Spleen (tissue), 11 donors: ENCODE measurements around the gene SGO2. TPM values are rescaled to one million over a fixed set of nuclear protein-coding genes. Genes with fewer than 3 reads are reported as not detected.
A peak's percentile ranks its signal among the peaks of the same experiment; 100 is the strongest.

Source experiments
- DNase-seq: peaks from one replicate; pipeline ENCODE4 v3.0.0-alpha.2; 2020
- H3K27ac ChIP-seq, 8 donors: fragments of 200-600 bp; sonication (generic) in 7 of 8; 1 replicate in 4 of 8; 2 replicates in 4 of 8; pipeline versions ENCODE4 v1.5.0 to v1.8.0; 2016 to 2021; ENCODE audit warnings: inconsistent platforms in 4 of 8, mild to moderate bottlenecking in 4 of 8, moderate library complexity in 1 of 8
- H3K27me3 ChIP-seq, 7 donors: fragments of 200-600 bp; sonication (generic) in 6 of 7; replicated peaks in 1 of 7; 1 replicate in 4 of 7; 2 replicates in 3 of 7; pipeline versions ENCODE4 v1.5.0 to v1.8.0; 2016 to 2021; ENCODE audit warnings: inconsistent platforms in 3 of 7, mild to moderate bottlenecking in 1 of 7
- H3K36me3 ChIP-seq, 6 donors: fragments of 200-600 bp; sonication (generic) in 5 of 6; 1 replicate in 4 of 6; 2 replicates in 2 of 6; pipeline versions ENCODE4 v1.5.0 to v1.8.0; 2016 to 2021; ENCODE audit warnings: inconsistent platforms in 2 of 6
- H3K4me1 ChIP-seq, 6 donors: fragments of 200-600 bp; sonication (generic) in 5 of 6; 1 replicate in 3 of 6; 2 replicates in 3 of 6; pipeline versions ENCODE4 v1.5.0 to v1.8.0; 2016 to 2021; ENCODE audit warnings: inconsistent platforms in 3 of 6
- H3K4me3 ChIP-seq, 8 donors: fragments of 200-600 bp; sonication (generic) in 7 of 8; 1 replicate in 4 of 8; 2 replicates in 4 of 8; pipeline versions ENCODE4 v1.5.0 to v1.8.0; 2016 to 2021; ENCODE audit warnings: inconsistent platforms in 4 of 8, mild to moderate bottlenecking in 4 of 8, moderate library complexity in 2 of 8
- H3K9me3 ChIP-seq, 8 donors: fragments of 200-600 bp; sonication (generic) in 7 of 8; 1 replicate in 4 of 8; 2 replicates in 4 of 8; pipeline versions ENCODE4 v1.5.0 to v1.8.0; 2016 to 2021; ENCODE audit warnings: inconsistent platforms in 4 of 8
- POLR2A ChIP-seq, 3 donors: fragments of 450-650 bp; IDR thresholded peaks; one replicate each; pipeline ENCODE4 v1.5.1; 2017; ENCODE audit warnings: antibody characterized with exemption in 3 of 3, mild to moderate bottlenecking in 1 of 3
- POLR2AphosphoS5 ChIP-seq, 3 donors: sonication (generic); formaldehyde crosslinking; IDR thresholded peaks; one replicate each; pipeline ENCODE4 v1.5.1; 2017; ENCODE audit warnings: antibody characterized with exemption in 3 of 3
- WGBS, 5 donors: extraction: QIAGEN DNeasy Blood & Tissue Kit in 3 of 5; methylation state at CpG; one replicate each; pipeline versions ENCODE4 v1.1.5 to v1.1.7; 2013 to 2018; 5-methylcytosine and 5-hydroxymethylcytosine counted together
- intact Hi-C: fragments of 100-400 bp; cut with DNase I; formaldehyde crosslinking; loops from one replicate; pipeline ENCODE4 v1.15.0; 2023; ENCODE audit warnings: low total_unique reads
- polyA plus RNA-seq, 3 donors: library from polyadenylated mRNA; stranded (reverse); fragments of 200-250 nt; gene quantifications; one replicate each; pipeline ENCODE4 v1.2.1, GENCODE V29; 2013
- total RNA-seq, 7 donors: library from RNA; depleted of rRNA in 3 of 7; stranded (reverse); fragments of >200 nt in 3 of 7; fragmentation: NEBNext Ultra II Directional in 4 of 7; extraction: Animal tissue kit (Norgen Biotek cat#: 25700) in 4 of 7; gene quantifications; one replicate each; pipeline versions ENCODE4 v1.1.0 to v1.2.1, GENCODE V29; 2016 to 2021
- TF ChIP-seq, protein P1 (sequence below), 11 experiments: fragments of 200-600 bp in 7 of 11; fragments of 450-650 bp in 4 of 11; sonication (generic) in 4 of 11; IDR thresholded peaks in 8 of 11; conservative IDR thresholded peaks in 3 of 11; 1 replicate in 7 of 11; 2 replicates in 4 of 11; pipeline versions ENCODE4 v1.4.0 to v1.8.0; 2016 to 2021; ENCODE audit warnings: antibody characterized with exemption in 11 of 11, inconsistent platforms in 4 of 11, mild to moderate bottlenecking in 1 of 11
- donor health status: healthy with polysubstance abuse.
- donor health status: DM: no; HTN: no; CAD: no; lungs with moderate emphysema.
- donor health status: DM: no; HTN: no; CAD: no.
- donor health status: Bipolar disorder and iron deficiency.
- donor health status: healthy.
- donor health status: DM: no; HTN: no; CAD: no.
- donor health status: DM: yes; HTN: yes; CAD: no.

Gene SGO2
- total and polyA plus RNA-seq, 10 donors = 0.85 to 9.9 (median 3.9) TPM

DNA sequence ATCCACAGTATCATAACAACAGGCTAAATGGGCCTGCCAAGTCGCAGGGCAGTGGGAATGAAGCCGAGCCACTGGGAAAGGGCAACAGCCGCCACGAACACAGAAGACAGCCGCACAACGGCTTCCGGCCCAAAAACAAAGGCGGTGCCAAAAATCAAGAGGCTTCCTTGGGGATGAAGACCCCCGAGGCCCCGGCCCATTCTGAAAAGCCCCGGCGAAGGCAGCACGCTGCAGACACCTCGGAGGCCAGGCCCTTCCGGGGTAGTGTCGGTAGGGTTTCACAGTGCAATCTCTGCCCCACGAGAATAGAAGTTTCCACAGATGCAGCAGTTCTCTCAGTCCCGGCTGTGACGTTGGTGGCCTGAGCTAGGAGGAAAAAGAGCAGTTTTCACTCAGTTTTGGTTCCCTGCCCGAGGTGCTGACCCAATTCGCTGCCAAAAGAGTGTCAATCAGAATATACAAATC, 48.3 kb upstream of the SGO2 start:
- Histone ChIP-seq H3K9me3 (no peaks in the 10 kb centered on the region), H3K36me3 (peaks cover 0 to 64% (median 7%) of the 10 kb centered on the region in 6 donors), H3K4me3 (peak overlapping the region in 1 of 8 donors; percentile 19), H3K27ac (peak overlapping the region in 4 of 8 donors; percentile 32 to 51 (median 42)), H3K27me3 (no peaks in the 10 kb centered on the region), H3K4me1 (peaks cover 0 to 12% (median 5%) of the 10 kb centered on the region in 6 donors)
- 77 to 95% (median 85%) methylated on average over 21 of the region's 21 CpGs for WGBS, 5 donors
- TF ChIP-seq POLR2AphosphoS5 (IDR thresholded peaks at IDR 0.05) (peak in 2 of 3 donors; percentile 24 to 48), POLR2A (IDR thresholded peaks at IDR 0.05) (no peak)
- TF ChIP-seq, protein P1, sequence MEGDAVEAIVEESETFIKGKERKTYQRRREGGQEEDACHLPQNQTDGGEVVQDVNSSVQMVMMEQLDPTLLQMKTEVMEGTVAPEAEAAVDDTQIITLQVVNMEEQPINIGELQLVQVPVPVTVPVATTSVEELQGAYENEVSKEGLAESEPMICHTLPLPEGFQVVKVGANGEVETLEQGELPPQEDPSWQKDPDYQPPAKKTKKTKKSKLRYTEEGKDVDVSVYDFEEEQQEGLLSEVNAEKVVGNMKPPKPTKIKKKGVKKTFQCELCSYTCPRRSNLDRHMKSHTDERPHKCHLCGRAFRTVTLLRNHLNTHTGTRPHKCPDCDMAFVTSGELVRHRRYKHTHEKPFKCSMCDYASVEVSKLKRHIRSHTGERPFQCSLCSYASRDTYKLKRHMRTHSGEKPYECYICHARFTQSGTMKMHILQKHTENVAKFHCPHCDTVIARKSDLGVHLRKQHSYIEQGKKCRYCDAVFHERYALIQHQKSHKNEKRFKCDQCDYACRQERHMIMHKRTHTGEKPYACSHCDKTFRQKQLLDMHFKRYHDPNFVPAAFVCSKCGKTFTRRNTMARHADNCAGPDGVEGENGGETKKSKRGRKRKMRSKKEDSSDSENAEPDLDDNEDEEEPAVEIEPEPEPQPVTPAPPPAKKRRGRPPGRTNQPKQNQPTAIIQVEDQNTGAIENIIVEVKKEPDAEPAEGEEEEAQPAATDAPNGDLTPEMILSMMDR (IDR thresholded peaks at IDR 0.05 in 8 of 11, conservative IDR thresholded peaks at IDR 0.05 in 3 of 11) = no peak
- DNase-seq = no peak
- intact Hi-C loops = no loop called here

GRCh38 chr2:200479692-200480265, 46.2 kb upstream of the SGO2 start:
- Histone ChIP-seq H3K27me3 (no peaks in the 10 kb centered on the region), H3K27ac (peak overlapping the region in 3 of 8 donors; percentile 2 to 17 (median 5)), H3K9me3 (no peaks in the 10 kb centered on the region), H3K36me3 (peaks cover 0 to 45% (median 0%) of the 10 kb centered on the region in 6 donors), H3K4me1 (peaks cover 0 to 12% (median 5%) of the 10 kb centered on the region in 6 donors), H3K4me3 (no peak overlapping the region)
- intact Hi-C loops = loop anchor here (5.0 kb wide), 1 partner anchor 502 kb away; no protein-coding TSS in a partner anchor
- 45 to 60% (median 52%) methylated on average over 8 of the region's 8 CpGs for WGBS, 5 donors
- TF ChIP-seq POLR2AphosphoS5 (IDR thresholded peaks at IDR 0.05) (peak in 1 of 3 donors; percentile 32), POLR2A (IDR thresholded peaks at IDR 0.05) (no peak)
- no peak for DNase-seq

GRCh38 chr2:200482194-200482593, 43.8 kb upstream of the SGO2 start:
- peaks cover 0 to 23% (median 0%) of the 10 kb centered on the region in 6 donors for H3K36me3 ChIP-seq
- no peaks in the 10 kb centered on the region for H3K27me3 ChIP-seq
- TF ChIP-seq, protein P1 (IDR thresholded peaks at IDR 0.05 in 8 of 11, conservative IDR thresholded peaks at IDR 0.05 in 3 of 11) = no peak
- no peak for TF ChIP-seq POLR2A (IDR thresholded peaks at IDR 0.05)
- no peak for TF ChIP-seq POLR2AphosphoS5 (IDR thresholded peaks at IDR 0.05)
- no peak overlapping the region for H3K4me3 ChIP-seq
- no peaks in the 10 kb centered on the region for H3K9me3 ChIP-seq
- intact Hi-C loops = loop anchor here (5.0 kb wide), 1 partner anchor 505 kb away; no protein-coding TSS in a partner anchor
- no peak for DNase-seq
- peaks cover 0 to 12% (median 5%) of the 10 kb centered on the region in 6 donors for H3K4me1 ChIP-seq
- H3K27ac ChIP-seq = no peak overlapping the region

DNA sequence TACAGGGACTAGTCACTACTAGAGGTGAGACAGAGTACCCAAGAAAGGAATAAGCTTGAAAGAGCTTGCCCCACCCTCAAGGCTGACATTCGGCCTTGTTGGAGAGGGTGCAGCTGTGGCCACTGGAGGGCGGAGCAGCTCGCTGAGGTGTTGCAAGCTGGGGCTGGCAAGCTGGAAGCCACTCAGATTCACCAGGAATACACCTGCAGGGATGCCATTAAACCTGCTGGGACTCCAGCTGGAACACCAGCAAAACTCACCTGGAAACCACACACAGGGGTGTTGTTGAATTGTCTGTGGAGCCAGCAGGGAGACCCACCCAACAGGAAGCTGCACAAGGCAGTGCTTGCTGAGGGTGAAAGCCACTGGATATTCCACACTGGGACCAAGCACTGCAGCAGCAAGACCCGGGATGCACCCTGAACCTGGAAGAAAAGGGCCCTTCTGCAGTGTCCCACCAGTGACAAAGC, 42.2 kb upstream of the SGO2 start:
- no peak overlapping the region for H3K27ac ChIP-seq
- DNase-seq = no peak
- intact Hi-C loops = loop anchor here (5.0 kb wide), 1 partner anchor 506 kb away; no protein-coding TSS in a partner anchor

More for the DNA sequence above, 42.2 kb upstream of the SGO2 start:
- Histone ChIP-seq H3K4me1 (peaks cover 0 to 12% (median 5%) of the 10 kb centered on the region in 6 donors), H3K36me3 (peaks cover 0 to 16% (median 3%) of the 10 kb centered on the region in 6 donors), H3K27me3 (no peaks in the 10 kb centered on the region), H3K9me3 (no peaks in the 10 kb centered on the region), H3K4me3 (no peak overlapping the region)
- 34 to 68% (median 51%) methylated on average over 4 of the region's 4 CpGs for WGBS, 5 donors
- TF ChIP-seq POLR2A (IDR thresholded peaks at IDR 0.05) (no peak), POLR2AphosphoS5 (IDR thresholded peaks at IDR 0.05) (no peak)
- TF ChIP-seq, protein P1 (IDR thresholded peaks at IDR 0.05 in 8 of 11, conservative IDR thresholded peaks at IDR 0.05 in 3 of 11) = peak in 2 of 11 experiments; percentile 12 to 17
